Measurements from ENCODE around the gene PNPLA1. TPM values are rescaled to one million over a fixed set of nuclear protein-coding genes. Genes with fewer than 3 reads are reported as not detected.

PNPLA1 gene
- total and polyA plus RNA-seq, 2 donors (not counting 1 experiment from before 2014, with no cell fraction given): 0.02 TPM; not detected in 1

DNA sequence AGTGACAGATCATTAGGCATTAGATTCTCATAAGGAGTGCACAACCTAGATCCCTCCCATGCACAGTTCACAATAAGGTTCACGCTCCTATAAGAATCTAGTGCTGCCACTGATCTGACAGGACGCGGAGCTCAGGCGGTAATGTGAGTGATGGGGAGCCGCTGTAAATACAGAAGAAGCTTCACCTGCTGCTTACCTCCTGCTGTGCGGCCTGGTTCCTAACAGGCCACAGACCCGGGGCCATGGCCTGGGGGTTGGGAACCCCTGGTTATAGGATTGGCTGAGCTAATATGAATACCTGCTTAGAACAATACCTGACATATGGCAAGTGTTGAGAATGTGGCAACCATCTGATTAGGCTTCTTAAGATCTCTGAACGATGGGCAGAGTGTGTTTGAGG lies 2.4 kb downstream of the PNPLA1 start:
- no peak for DNase-seq (ENCODE audit: low read depth in 2 of 2)
- no peak overlapping the region for H3K9ac ChIP-seq (ENCODE audit: insufficient read depth, low read length)
- no peak overlapping the region for H3K27ac ChIP-seq (ENCODE audit: insufficient read depth, low read length)
- TF ChIP-seq EZH2 (IDR thresholded peaks at IDR 0.05; ENCODE audit: low read length, missing control alignments): no peak
- TF ChIP-seq, protein P1, sequence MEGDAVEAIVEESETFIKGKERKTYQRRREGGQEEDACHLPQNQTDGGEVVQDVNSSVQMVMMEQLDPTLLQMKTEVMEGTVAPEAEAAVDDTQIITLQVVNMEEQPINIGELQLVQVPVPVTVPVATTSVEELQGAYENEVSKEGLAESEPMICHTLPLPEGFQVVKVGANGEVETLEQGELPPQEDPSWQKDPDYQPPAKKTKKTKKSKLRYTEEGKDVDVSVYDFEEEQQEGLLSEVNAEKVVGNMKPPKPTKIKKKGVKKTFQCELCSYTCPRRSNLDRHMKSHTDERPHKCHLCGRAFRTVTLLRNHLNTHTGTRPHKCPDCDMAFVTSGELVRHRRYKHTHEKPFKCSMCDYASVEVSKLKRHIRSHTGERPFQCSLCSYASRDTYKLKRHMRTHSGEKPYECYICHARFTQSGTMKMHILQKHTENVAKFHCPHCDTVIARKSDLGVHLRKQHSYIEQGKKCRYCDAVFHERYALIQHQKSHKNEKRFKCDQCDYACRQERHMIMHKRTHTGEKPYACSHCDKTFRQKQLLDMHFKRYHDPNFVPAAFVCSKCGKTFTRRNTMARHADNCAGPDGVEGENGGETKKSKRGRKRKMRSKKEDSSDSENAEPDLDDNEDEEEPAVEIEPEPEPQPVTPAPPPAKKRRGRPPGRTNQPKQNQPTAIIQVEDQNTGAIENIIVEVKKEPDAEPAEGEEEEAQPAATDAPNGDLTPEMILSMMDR (conservative IDR thresholded peaks at IDR 0.05 in 1 of 2, IDR thresholded peaks at IDR 0.05 in 1 of 2; ENCODE audit: low read depth in 1 of 2, low read length in 2 of 2): no peak
- no peaks in the 10 kb centered on the region for H3K79me2 ChIP-seq (ENCODE audit: control insufficient read depth, insufficient read depth, low read length)
- no peak overlapping the region for H3K4me3 ChIP-seq (replicated peaks in 1 of 4; ENCODE audit: control extremely low read depth in 1 of 4, insufficient read depth in 1 of 4, low read depth in 3 of 4, low read length in 4 of 4)
- no peaks in the 10 kb centered on the region for H3K9me3 ChIP-seq (ENCODE audit: control insufficient read depth, insufficient read depth, low read depth, low read length)
- no peaks in the 10 kb centered on the region for H4K20me1 ChIP-seq (ENCODE audit: control insufficient read depth, extremely low read depth, insufficient read depth, low read length)
- H3K4me2 ChIP-seq (ENCODE audit: extremely low read depth, insufficient read depth, low read length): no peak overlapping the region
- no peaks in the 10 kb centered on the region for H3K4me1 ChIP-seq (ENCODE audit: control insufficient read depth, extremely low read depth, insufficient read depth, low read length)
- H2AFZ ChIP-seq (ENCODE audit: low read length): no peak overlapping the region
- no peaks in the 10 kb centered on the region for H3K36me3 ChIP-seq (ENCODE audit: control insufficient read depth, insufficient read depth, low read length)
- peaks cover 22% of the 10 kb centered on the region for H3K27me3 ChIP-seq (ENCODE audit: control insufficient read depth, insufficient read depth, low read length)

DNA sequence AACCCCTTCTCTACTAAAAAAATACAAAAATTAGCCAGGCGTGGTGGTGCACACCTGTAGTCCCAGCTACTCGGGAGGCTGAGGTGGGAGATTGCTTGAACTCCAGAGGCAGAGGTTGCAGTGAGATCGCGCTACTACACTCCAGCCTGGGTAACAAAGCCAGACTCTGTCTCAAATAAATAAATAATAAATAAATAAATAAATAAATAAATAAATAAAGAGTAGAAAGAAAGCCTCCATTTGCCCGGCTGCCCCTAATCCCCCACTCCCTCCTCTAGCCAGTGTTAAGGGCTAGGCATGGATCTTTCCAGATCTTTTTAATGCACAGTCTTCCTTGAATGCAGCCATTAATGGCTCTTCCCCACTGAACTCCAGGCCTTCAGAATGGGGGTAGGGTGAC lies 3.2 kb downstream of the PNPLA1 start:
- DNase-seq (ENCODE audit: low read depth in 2 of 2): no peak

DNA sequence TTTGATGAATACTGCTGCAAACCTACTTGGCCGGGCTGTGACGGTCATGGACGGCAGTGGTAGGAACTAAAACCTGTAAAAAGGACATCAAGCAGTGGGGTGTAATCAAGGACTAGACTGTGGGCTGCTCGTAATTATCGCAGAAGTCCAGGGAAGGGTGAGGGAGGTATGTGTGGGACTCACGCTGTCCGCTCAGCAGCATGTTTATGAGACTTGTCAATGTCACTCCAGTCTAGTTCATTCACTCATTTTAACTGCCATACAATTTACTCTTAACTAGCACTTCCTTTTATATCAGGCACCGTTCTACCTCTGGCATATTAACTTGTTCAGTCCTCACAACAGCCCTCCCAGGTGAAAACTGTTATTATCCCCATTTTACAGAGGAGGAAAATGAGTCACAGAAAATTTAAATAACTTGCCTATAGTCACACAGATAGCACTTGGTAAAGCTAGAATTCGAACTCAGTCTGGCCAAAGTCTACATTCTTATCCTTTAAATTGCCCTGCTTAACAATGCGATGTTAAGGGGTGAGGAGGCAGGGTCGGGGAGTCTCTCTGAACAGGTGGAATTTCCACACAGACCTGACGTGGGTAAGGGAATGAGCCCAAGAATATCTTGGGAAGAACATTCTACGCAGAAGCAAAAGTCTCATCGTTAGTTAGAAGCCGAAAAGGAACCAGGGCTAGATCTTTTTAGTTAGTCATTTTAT lies 4.1 kb downstream of the PNPLA1 start:
- Histone ChIP-seq H3K27me3 (ENCODE audit: control insufficient read depth, insufficient read depth, low read length) (peaks cover 25% of the 10 kb centered on the region), H3K27ac (ENCODE audit: insufficient read depth, low read length) (no peak overlapping the region), H3K9me3 (ENCODE audit: control insufficient read depth, insufficient read depth, low read depth, low read length) (no peaks in the 10 kb centered on the region), H2AFZ (ENCODE audit: low read length) (no peak overlapping the region), H3K4me2 (ENCODE audit: extremely low read depth, insufficient read depth, low read length) (no peak overlapping the region), H3K9ac (ENCODE audit: insufficient read depth, low read length) (no peak overlapping the region), H4K20me1 (ENCODE audit: control insufficient read depth, extremely low read depth, insufficient read depth, low read length) (no peaks in the 10 kb centered on the region), H3K4me1 (ENCODE audit: control insufficient read depth, extremely low read depth, insufficient read depth, low read length) (no peaks in the 10 kb centered on the region), H3K4me3 (replicated peaks in 1 of 4; ENCODE audit: control extremely low read depth in 1 of 4, insufficient read depth in 1 of 4, low read depth in 3 of 4, low read length in 4 of 4) (no peak overlapping the region), H3K36me3 (ENCODE audit: control insufficient read depth, insufficient read depth, low read length) (no peaks in the 10 kb centered on the region), H3K79me2 (ENCODE audit: control insufficient read depth, insufficient read depth, low read length) (no peaks in the 10 kb centered on the region)
- TF ChIP-seq, protein P1 (conservative IDR thresholded peaks at IDR 0.05 in 1 of 2, IDR thresholded peaks at IDR 0.05 in 1 of 2; ENCODE audit: low read depth in 1 of 2, low read length in 2 of 2): no peak
- no peak for TF ChIP-seq EZH2 (IDR thresholded peaks at IDR 0.05; ENCODE audit: low read length, missing control alignments)
- no peak for DNase-seq (ENCODE audit: low read depth in 2 of 2)

More for the DNA sequence above, 3.2 kb downstream of the PNPLA1 start:
- Histone ChIP-seq H3K4me2 (ENCODE audit: extremely low read depth, insufficient read depth, low read length) (no peak overlapping the region), H3K36me3 (ENCODE audit: control insufficient read depth, insufficient read depth, low read length) (no peaks in the 10 kb centered on the region), H3K27ac (ENCODE audit: insufficient read depth, low read length) (no peak overlapping the region), H3K9me3 (ENCODE audit: control insufficient read depth, insufficient read depth, low read depth, low read length) (no peaks in the 10 kb centered on the region), H3K79me2 (ENCODE audit: control insufficient read depth, insufficient read depth, low read length) (no peaks in the 10 kb centered on the region), H3K4me3 (replicated peaks in 1 of 4; ENCODE audit: control extremely low read depth in 1 of 4, insufficient read depth in 1 of 4, low read depth in 3 of 4, low read length in 4 of 4) (no peak overlapping the region), H3K9ac (ENCODE audit: insufficient read depth, low read length) (no peak overlapping the region), H3K27me3 (ENCODE audit: control insufficient read depth, insufficient read depth, low read length) (peaks cover 22% of the 10 kb centered on the region), H4K20me1 (ENCODE audit: control insufficient read depth, extremely low read depth, insufficient read depth, low read length) (no peaks in the 10 kb centered on the region), H3K4me1 (ENCODE audit: control insufficient read depth, extremely low read depth, insufficient read depth, low read length) (no peaks in the 10 kb centered on the region), H2AFZ (ENCODE audit: low read length) (no peak overlapping the region)
- TF ChIP-seq, protein P1 (conservative IDR thresholded peaks at IDR 0.05 in 1 of 2, IDR thresholded peaks at IDR 0.05 in 1 of 2; ENCODE audit: low read depth in 1 of 2, low read length in 2 of 2): no peak
- no peak for TF ChIP-seq EZH2 (IDR thresholded peaks at IDR 0.05; ENCODE audit: low read length, missing control alignments)

All from fibroblast of lung (primary cell).